Stomach (tissue), 9 donors: Measurements from ENCODE around the gene ACP6. TPM values are rescaled to one million over a fixed set of nuclear protein-coding genes. Genes with fewer than 3 reads are reported as not detected.

Source experiments
- DNase-seq, 2 donors: peaks; one replicate each; pipeline versions ENCODE4 v3.0.0 to v3.0.0-alpha.2; 2013 to 2019
- H3K27ac ChIP-seq, 5 donors: fragments of 200-600 bp in 4 of 5; sonication (generic) in 4 of 5; one replicate each; pipeline ENCODE4 v1.5.1; 2013 to 2019; ENCODE audit warnings: mild to moderate bottlenecking in 1 of 5, moderate library complexity in 1 of 5
- H3K27me3 ChIP-seq, 3 donors: fragments of 200-600 bp; sonication (generic); one replicate each; pipeline ENCODE4 v1.5.1; 2017 to 2019; ENCODE audit warnings: mixed run types in 1 of 3
- H3K36me3 ChIP-seq, 4 donors: fragments of 200-600 bp; sonication (generic); 1 replicate in 3 of 4; 2 replicates in 1 of 4; pipeline ENCODE4 v1.5.1; 2016 to 2019
- H3K4me1 ChIP-seq, 4 donors: fragments of 200-600 bp; sonication (generic); one replicate each; pipeline ENCODE4 v1.5.1; 2016 to 2019
- H3K4me3 ChIP-seq, 4 donors: fragments of 200-600 bp; sonication (generic) in 3 of 4; one replicate each; pipeline ENCODE4 v1.5.1; 2016 to 2019; ENCODE audit warnings: mild to moderate bottlenecking in 1 of 4
- H3K9me3 ChIP-seq, 4 donors: fragments of 200-600 bp; sonication (generic); one replicate each; pipeline ENCODE4 v1.5.1; 2016 to 2019
- CTCF ChIP-seq, 7 experiments: fragments of 450-650 bp in 4 of 7; fragments of 200-600 bp in 3 of 7; sonication (generic) in 3 of 7; IDR thresholded peaks; one replicate each; pipeline ENCODE4 v1.5.1; 2016 to 2019; ENCODE audit warnings: antibody characterized with exemption in 7 of 7, control low read depth in 2 of 7, mild to moderate bottlenecking in 1 of 7
- EP300 ChIP-seq: sonication (generic); formaldehyde crosslinking; IDR thresholded peaks from one replicate; pipeline ENCODE4 v1.6.1; 2017; ENCODE audit warnings: antibody characterized with exemption
- POLR2A ChIP-seq, 4 donors: fragments of 450-650 bp; IDR thresholded peaks; one replicate each; pipeline ENCODE4 v1.6.1; 2016; ENCODE audit warnings: antibody characterized with exemption in 4 of 4, control low read depth in 2 of 4, mild to moderate bottlenecking in 1 of 4, moderate library complexity in 1 of 4
- POLR2AphosphoS5 ChIP-seq, 3 donors: sonication (generic); formaldehyde crosslinking; IDR thresholded peaks; one replicate each; pipeline ENCODE4 v1.6.1; 2016; ENCODE audit warnings: antibody characterized with exemption in 3 of 3
- WGBS, 5 donors: extraction: QIAGEN DNeasy Blood & Tissue Kit in 3 of 5; methylation state at CpG; one replicate each; pipeline versions ENCODE4 v1.1.5 to v1.1.7; 2013 to 2018; 5-methylcytosine and 5-hydroxymethylcytosine counted together
- intact Hi-C: fragments of 100-400 bp; cut with DNase I; formaldehyde crosslinking; loops from one replicate; pipeline ENCODE4 v1.15.1; 2023; ENCODE audit warnings: low total_unique reads
- polyA plus RNA-seq, 3 donors: library from polyadenylated mRNA; stranded (reverse); fragments of 200-250 nt; gene quantifications; one replicate each; pipeline ENCODE4 v1.2.3, GENCODE V29; 2013
- total RNA-seq, 5 donors: library from RNA; depleted of rRNA; stranded (reverse); fragments of >200 nt; gene quantifications; one replicate each; pipeline versions ENCODE4 v1.1.0 to v1.2.3, GENCODE V29; 2014 to 2016
- donor health status: healthy with polysubstance abuse.
- donor health status: Bipolar disorder and iron deficiency.
- donor health status: healthy.

ACP6 gene
- total and polyA plus RNA-seq, 8 donors = 3.5 to 55.9 (median 20.0) TPM

DNA sequence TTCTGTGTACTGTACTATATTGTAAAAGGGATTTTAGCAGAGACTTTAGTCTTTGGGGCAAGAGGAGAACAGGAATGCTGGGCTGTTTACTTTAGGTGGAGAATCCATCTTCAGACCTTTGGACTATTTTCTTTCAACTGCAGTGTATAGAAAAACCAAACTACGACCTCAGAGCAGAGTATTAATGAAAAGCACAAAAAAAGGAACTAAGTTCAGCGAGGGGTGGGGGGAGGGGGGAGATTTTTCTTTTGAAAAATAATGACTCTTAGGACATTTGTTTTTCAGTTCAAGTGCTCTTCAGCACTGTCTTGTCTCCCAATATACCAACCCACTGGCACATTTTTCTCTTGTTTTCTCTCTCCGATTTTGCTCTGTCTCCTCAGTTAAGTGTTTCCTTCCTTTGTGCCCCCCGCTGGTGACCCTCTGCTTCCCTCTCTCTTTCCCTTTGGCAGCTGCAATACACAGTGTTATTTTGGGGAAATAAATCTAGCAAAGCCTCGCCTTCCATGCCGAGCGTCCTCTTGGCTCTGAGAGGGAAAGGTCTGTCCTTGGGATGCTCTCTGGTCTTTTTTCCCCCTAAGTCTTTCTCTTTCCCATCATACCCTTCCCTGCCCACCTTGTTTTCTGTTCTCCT, 44.8 kb downstream of the ACP6 start:
- intact Hi-C loops = loop anchor here (10.0 kb wide), 1 partner anchor 111 kb away; no protein-coding TSS in a partner anchor
- Histone ChIP-seq H3K4me1 (peaks cover 0 to 28% (median 6%) of the 10 kb centered on the region in 4 donors), H3K9me3 (no peaks in the 10 kb centered on the region), H3K4me3 (no peak overlapping the region), H3K36me3 (peaks cover 15 to 43% (median 41%) of the 10 kb centered on the region in 4 donors), H3K27me3 (no peaks in the 10 kb centered on the region), H3K27ac (no peak overlapping the region)
- 40 to 59% (median 49%) methylated on average over 7 of the region's 7 CpGs for WGBS, 5 donors
- no peak for TF ChIP-seq POLR2A (IDR thresholded peaks at IDR 0.05)
- TF ChIP-seq EP300 = no peak
- no peak for TF ChIP-seq POLR2AphosphoS5 (IDR thresholded peaks at IDR 0.05)
- no peak for TF ChIP-seq CTCF (IDR thresholded peaks at IDR 0.05)
- no peak for DNase-seq

- WGBS, 5 donors = 89 to 100% (median 95%) methylated on average over 2 to 8 of the region's 8 CpGs
- no peak for DNase-seq
- intact Hi-C loops = loop anchor here (10.0 kb wide), 1 partner anchor 110 kb away; no protein-coding TSS in a partner anchor
Measured at GRCh38 chr1:147624529-147624928, 45.8 kb downstream of the ACP6 start.

DNA sequence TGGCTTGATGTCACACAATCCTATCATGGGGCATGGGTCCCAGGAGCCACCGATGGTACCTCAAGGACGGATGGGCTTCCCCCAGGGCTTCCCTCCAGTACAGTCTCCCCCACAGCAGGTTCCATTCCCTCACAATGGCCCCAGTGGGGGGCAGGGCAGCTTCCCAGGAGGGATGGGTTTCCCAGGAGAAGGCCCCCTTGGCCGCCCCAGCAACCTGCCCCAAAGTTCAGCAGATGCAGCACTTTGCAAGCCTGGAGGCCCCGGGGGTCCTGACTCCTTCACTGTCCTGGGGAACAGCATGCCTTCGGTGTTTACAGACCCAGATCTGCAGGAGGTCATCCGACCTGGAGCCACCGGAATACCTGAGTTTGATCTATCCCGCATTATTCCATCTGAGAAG, 46.3 kb downstream of the ACP6 start:
- Histone ChIP-seq H3K4me1 (peaks cover 0 to 28% (median 3%) of the 10 kb centered on the region in 4 donors), H3K9me3 (no peaks in the 10 kb centered on the region), H3K4me3 (no peak overlapping the region), H3K27ac (no peak overlapping the region), H3K36me3 (peaks cover 27 to 58% (median 52%) of the 10 kb centered on the region in 4 donors), H3K27me3 (no peaks in the 10 kb centered on the region)
- intact Hi-C loops = loop anchor here (10.0 kb wide), 1 partner anchor 109 kb away; no protein-coding TSS in a partner anchor
- no peak for TF ChIP-seq POLR2AphosphoS5 (IDR thresholded peaks at IDR 0.05)
- TF ChIP-seq CTCF (IDR thresholded peaks at IDR 0.05) = no peak
- no peak for TF ChIP-seq POLR2A (IDR thresholded peaks at IDR 0.05)
- no peak for DNase-seq
- WGBS, 5 donors = 86 to 97% (median 93%) methylated on average over 6 to 8 of the region's 8 CpGs

More at GRCh38 chr1:147624529-147624928, 45.8 kb downstream of the ACP6 start:
- TF ChIP-seq POLR2AphosphoS5 (IDR thresholded peaks at IDR 0.05) = no peak
- TF ChIP-seq EP300 = no peak
- TF ChIP-seq CTCF (IDR thresholded peaks at IDR 0.05) = no peak
- TF ChIP-seq POLR2A (IDR thresholded peaks at IDR 0.05) = no peak
- no peak overlapping the region for H3K4me3 ChIP-seq
- H3K4me1 ChIP-seq = peaks cover 0 to 28% (median 3%) of the 10 kb centered on the region in 4 donors
- peaks cover 22 to 53% (median 46%) of the 10 kb centered on the region in 4 donors for H3K36me3 ChIP-seq
- no peaks in the 10 kb centered on the region for H3K27me3 ChIP-seq
- H3K27ac ChIP-seq = no peak overlapping the region
- H3K9me3 ChIP-seq = no peaks in the 10 kb centered on the region

GRCh38 chr1:147622731-147623130, 47.6 kb downstream of the ACP6 start:
- TF ChIP-seq POLR2A (IDR thresholded peaks at IDR 0.05) (no peak), EP300 (no peak), POLR2AphosphoS5 (IDR thresholded peaks at IDR 0.05) (no peak), CTCF (IDR thresholded peaks at IDR 0.05) (no peak)
- no peak for DNase-seq
- H3K4me1 ChIP-seq = peaks cover 0 to 20% (median 3%) of the 10 kb centered on the region in 4 donors
- H3K27me3 ChIP-seq = no peaks in the 10 kb centered on the region
- intact Hi-C loops = loop anchor here (10.0 kb wide), 1 partner anchor 108 kb away; no protein-coding TSS in a partner anchor
- WGBS, 5 donors = 70 to 95% (median 75%) methylated on average over 2 of the region's 2 CpGs
- no peak overlapping the region for H3K4me3 ChIP-seq
- no peaks in the 10 kb centered on the region for H3K9me3 ChIP-seq
- H3K27ac ChIP-seq = no peak overlapping the region
- H3K36me3 ChIP-seq = peaks cover 31 to 71% (median 64%) of the 10 kb centered on the region in 4 donors
